Measurements from ENCODE around the gene TENT4B.

TENT4B gene

GRCh38 chr16:50270510-50271147, 117.5 kb downstream of the TENT4B start:
- DNase-seq (ENCODE audit: low read depth in 2 of 2), result no peak

GRCh38 chr16:50271148-50272041, 118.3 kb downstream of the TENT4B start:
- no peak for DNase-seq (ENCODE audit: low read depth in 2 of 2)

GRCh38 chr16:50272111-50272571, 119.0 kb downstream of the TENT4B start:
- DNase-seq (ENCODE audit: low read depth in 2 of 2), result no peak

GRCh38 chr16:50272687-50273381, 119.7 kb downstream of the TENT4B start:
- no peak for DNase-seq (ENCODE audit: low read depth in 2 of 2)

- DNase-seq (ENCODE audit: low read depth in 2 of 2), result no peak
Measured at GRCh38 chr16:50273382-50273690, 120.2 kb downstream of the TENT4B start.

- DNase-seq (ENCODE audit: low read depth in 2 of 2), result no peak
Measured at GRCh38 chr16:50273888-50274325, 120.8 kb downstream of the TENT4B start.

- DNase-seq (ENCODE audit: low read depth in 2 of 2), result peak in 1 of 2 donors; percentile 47
Measured at GRCh38 chr16:50274326-50275097, 121.4 kb downstream of the TENT4B start.

- DNase-seq (ENCODE audit: low read depth in 2 of 2), result no peak
Measured at GRCh38 chr16:50275098-50275415, 122.0 kb downstream of the TENT4B start.

- DNase-seq (ENCODE audit: low read depth in 2 of 2), result no peak
Measured at GRCh38 chr16:50275428-50276325, 122.6 kb downstream of the TENT4B start.

GRCh38 chr16:50276326-50276640, 123.2 kb downstream of the TENT4B start:
- DNase-seq (ENCODE audit: low read depth in 2 of 2), result no peak

- no peak for DNase-seq (ENCODE audit: low read depth in 2 of 2)
Measured at GRCh38 chr16:50276801-50277555, 123.9 kb downstream of the TENT4B start.

GRCh38 chr16:50278251-50278650, 125.1 kb downstream of the TENT4B start:
- no peak for DNase-seq (ENCODE audit: low read depth in 2 of 2)

GRCh38 chr16:50279504-50279865, 126.4 kb downstream of the TENT4B start:
- no peak for DNase-seq (ENCODE audit: low read depth in 2 of 2)

- DNase-seq (ENCODE audit: low read depth in 2 of 2), result no peak
Measured at GRCh38 chr16:50280932-50281331, 127.8 kb downstream of the TENT4B start.

Data from stimulated activated CD8-positive, alpha-beta memory T cell treated with anti-CD3 and anti-CD28 coated beads, Interleukin-7, amount 100 ng/mL, for 4 hours (primary cell).